ENCODE results near the gene LATS2. TPM values are rescaled to one million over a fixed set of nuclear protein-coding genes. Genes with fewer than 3 reads are reported as not detected.
A peak's percentile ranks its signal among the peaks of the same experiment; 100 is the strongest.
"Not testable (repeated sequence)": the region's sequence is repeated elsewhere in the genome, so short reads cannot be mapped to it uniquely, and the experiment has no call there.

Gene LATS2
- total RNA-seq, 2 donors from 2014 or later, result 1.7 to 8.4 TPM

DNA sequence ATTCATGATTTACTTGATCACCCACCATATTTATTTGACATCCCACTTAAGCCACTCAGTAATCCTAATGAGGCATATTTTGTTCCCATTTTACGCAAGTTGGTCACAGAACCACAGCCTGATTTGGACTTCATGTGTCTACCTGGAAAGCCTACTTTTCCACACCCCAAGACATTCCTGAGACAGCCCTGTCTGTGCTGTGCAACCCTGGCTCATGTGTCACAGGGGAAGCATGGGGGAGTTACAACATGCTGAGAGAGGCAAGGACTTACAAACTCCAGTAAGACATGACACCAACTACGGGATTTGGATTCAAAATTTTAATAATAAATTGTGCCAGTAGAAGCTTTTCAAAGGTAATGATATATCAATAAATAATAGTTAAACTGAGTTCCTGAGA, 88.7 kb downstream of the LATS2 start:
- no peak for DNase-seq (ENCODE audit: low spot score in 2 of 2)
- Mint-ChIP-seq H3K27ac (no peak overlapping the region), H3K9me3 (no peaks in the 10 kb centered on the region), H3K36me3 (no peaks in the 10 kb centered on the region)
- ATAC-seq, result no peak

DNA sequence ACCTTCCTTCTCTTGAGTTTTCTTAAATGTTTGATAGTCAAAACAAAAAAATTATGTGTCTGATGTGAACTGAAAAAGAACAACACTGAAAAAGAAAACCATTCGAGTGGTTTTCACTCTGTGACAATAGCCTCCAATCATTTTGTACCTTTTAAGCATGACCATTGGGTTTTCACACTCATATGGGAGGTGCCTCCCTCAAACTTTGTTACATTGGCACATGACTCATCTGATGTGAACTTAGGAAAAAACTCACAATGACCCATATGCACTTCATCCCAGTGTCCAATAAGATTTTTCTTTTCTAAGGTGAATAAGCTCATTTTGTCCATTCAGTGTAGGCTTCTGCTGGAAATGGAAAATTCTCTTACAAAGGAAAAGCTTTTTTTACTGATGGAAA, 92.2 kb downstream of the LATS2 start:
- Mint-ChIP-seq H3K36me3 (no peaks in the 10 kb centered on the region), H3K9me3 (peaks cover 0 to 3% of the 10 kb centered on the region in 2 donors), H3K27ac (peak overlapping the region; percentile 54 to 69)
- peak; percentile 91 to 92 for ATAC-seq
- no peak for DNase-seq (ENCODE audit: low spot score in 2 of 2)

GRCh38 chr13:20968745-20969144, 92.6 kb downstream of the LATS2 start:
- Mint-ChIP-seq H3K27ac (peak overlapping the region; percentile 54 to 69), H3K9me3 (peaks cover 0 to 3% of the 10 kb centered on the region in 2 donors), H3K36me3 (no peaks in the 10 kb centered on the region)
- DNase-seq (ENCODE audit: low spot score in 2 of 2) (no peak), ATAC-seq (peak; percentile 16 to 35)

DNA sequence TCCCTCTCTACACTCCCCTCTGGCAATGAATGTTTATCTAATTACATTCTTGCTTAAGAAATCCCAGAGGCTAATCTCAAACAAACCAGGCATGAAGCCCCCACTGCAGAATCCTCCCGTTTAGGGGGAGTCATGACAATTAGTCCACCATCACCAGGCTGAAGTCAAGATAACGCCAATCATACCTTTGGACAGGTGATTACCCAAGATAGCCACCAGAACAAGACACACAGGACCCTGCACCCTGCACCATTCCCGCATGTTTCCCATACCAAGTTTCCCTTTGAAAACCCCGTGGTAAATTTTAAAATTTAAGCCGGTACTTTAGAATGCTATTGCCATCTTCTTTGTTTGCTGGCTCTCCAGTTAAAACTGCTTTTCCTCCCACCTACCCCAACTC, 94.0 kb downstream of the LATS2 start:
- no peak for DNase-seq (ENCODE audit: low spot score in 2 of 2)
- Mint-ChIP-seq H3K36me3 (no peaks in the 10 kb centered on the region), H3K9me3 (peaks cover 0 to 3% of the 10 kb centered on the region in 2 donors), H3K27ac (peak overlapping the region in 1 of 2 donors; percentile 3)
- no peak for ATAC-seq

DNA sequence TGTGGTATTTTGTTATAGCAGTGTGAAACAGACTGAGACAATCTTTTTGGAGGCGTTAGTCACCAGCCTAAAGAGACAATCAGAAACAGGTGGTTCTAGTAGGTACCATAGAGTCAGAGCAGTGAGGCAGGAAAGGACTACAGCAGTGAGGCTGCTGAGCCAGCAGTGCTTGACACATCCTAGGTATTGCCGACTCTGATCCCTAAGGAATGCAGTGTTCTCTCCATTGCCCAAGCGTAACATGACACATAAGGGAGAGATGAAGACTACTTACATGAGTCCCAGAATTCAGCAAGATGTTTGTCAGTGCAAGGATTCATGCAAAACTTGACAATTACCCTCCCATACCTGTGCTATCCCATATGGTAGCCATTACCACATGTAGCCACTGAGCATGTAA, 96.5 kb downstream of the LATS2 start:
- Mint-ChIP-seq H3K36me3 (no peaks in the 10 kb centered on the region), H3K27ac (no peak overlapping the region), H3K9me3 (peaks cover 0 to 3% of the 10 kb centered on the region in 2 donors)
- ATAC-seq (no peak), DNase-seq (ENCODE audit: low spot score in 2 of 2) (no peak)

GRCh38 chr13:20961663-20962062, 99.7 kb downstream of the LATS2 start:
- not testable (repeated sequence) for H3K27ac Mint-ChIP-seq; H3K36me3 Mint-ChIP-seq; ATAC-seq; DNase-seq (ENCODE audit: low spot score in 2 of 2); H3K9me3 Mint-ChIP-seq

DNA sequence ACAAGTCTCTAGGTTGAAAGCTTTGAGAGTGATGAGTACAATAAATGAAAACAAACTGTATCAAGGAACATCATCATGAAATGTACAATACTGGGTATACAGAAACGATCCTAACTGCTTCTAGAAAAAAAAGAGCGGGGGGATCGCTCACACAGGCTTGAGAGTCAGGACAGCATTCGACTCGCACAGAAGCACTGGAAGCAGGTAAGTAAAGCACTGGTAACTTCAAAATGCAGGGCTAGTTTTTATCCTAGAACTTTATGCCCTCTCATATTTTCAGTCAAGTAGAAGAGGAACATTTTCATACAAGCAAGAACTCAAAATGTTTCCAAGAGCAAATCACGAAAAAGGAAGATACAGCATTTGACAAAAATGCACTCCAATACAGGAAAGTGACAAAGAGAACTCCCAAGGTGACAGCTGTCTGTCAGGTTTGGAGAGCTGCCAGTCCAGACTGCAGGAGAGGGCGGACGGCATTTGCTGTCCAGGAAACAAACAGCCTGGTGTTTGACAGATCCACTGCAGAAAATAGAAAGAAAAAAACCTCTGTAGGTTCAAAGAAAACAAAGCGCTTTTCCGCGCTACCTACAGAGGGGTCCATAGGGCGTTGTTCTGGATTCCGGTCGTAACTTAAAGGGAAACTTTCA, 100.6 kb downstream of the LATS2 start:
- DNase-seq (ENCODE audit: low spot score in 2 of 2) (no peak), ATAC-seq (no peak)
- H3K27ac Mint-ChIP-seq, result no peak overlapping the region
- H3K9me3 Mint-ChIP-seq, result no peaks in the 10 kb centered on the region
- H3K36me3 Mint-ChIP-seq, result no peaks in the 10 kb centered on the region

- DNase-seq (ENCODE audit: low spot score in 2 of 2); ATAC-seq; H3K9me3 Mint-ChIP-seq; H3K27ac Mint-ChIP-seq; H3K36me3 Mint-ChIP-seq: not testable (repeated sequence)
Observed at GRCh38 chr13:20957049-20957620, 104.3 kb downstream of the LATS2 start.

- Mint-ChIP-seq H3K9me3 (no peaks in the 10 kb centered on the region), H3K36me3 (no peaks in the 10 kb centered on the region), H3K27ac (no peak overlapping the region)
- DNase-seq (ENCODE audit: low spot score in 2 of 2) (no peak), ATAC-seq (no peak)
Observed at GRCh38 chr13:20955496-20955895, 105.9 kb downstream of the LATS2 start.

- Mint-ChIP-seq H3K9me3 (no peaks in the 10 kb centered on the region), H3K27ac (no peak overlapping the region), H3K36me3 (no peaks in the 10 kb centered on the region)
- no peak for DNase-seq (ENCODE audit: low spot score in 2 of 2)
- no peak for ATAC-seq
Observed at GRCh38 chr13:20953245-20953931, 108.0 kb downstream of the LATS2 start.

DNA sequence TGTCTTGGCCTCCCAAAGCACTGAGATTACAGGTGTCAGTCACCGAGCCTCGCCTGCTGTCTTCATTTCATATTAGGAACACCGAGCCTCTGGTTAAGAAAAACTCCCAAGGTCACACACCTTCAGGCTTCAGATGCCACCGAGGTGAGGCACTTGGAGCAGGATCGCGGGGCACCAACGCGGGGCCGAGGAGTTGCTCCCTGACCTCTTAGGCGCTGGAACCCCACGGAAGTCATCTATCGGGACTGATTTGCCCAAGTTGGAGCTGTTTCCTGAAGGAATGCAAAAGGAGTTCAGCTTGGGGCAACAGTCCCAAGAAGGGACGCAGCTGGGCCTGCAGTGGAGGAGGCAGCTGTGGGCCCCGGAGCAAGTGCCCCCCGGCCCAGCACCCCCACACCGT, 108.5 kb downstream of the LATS2 start:
- Mint-ChIP-seq H3K27ac (no peak overlapping the region), H3K36me3 (no peaks in the 10 kb centered on the region), H3K9me3 (no peaks in the 10 kb centered on the region)
- ATAC-seq (no peak), DNase-seq (ENCODE audit: low spot score in 2 of 2) (no peak)

- not testable (repeated sequence) for H3K27ac Mint-ChIP-seq; DNase-seq (ENCODE audit: low spot score in 2 of 2); H3K9me3 Mint-ChIP-seq; ATAC-seq; H3K36me3 Mint-ChIP-seq
Observed at GRCh38 chr13:20948001-20948400, 113.4 kb downstream of the LATS2 start.

GRCh38 chr13:20945952-20946383, 115.4 kb downstream of the LATS2 start:
- Mint-ChIP-seq H3K9me3 (no peaks in the 10 kb centered on the region), H3K36me3 (no peaks in the 10 kb centered on the region), H3K27ac (no peak overlapping the region)
- ATAC-seq (peak in 1 of 2 donors; percentile 45), DNase-seq (ENCODE audit: low spot score in 2 of 2) (no peak)

GRCh38 chr13:20942938-20943559, 118.3 kb downstream of the LATS2 start:
- Mint-ChIP-seq H3K36me3 (no peaks in the 10 kb centered on the region), H3K9me3 (no peaks in the 10 kb centered on the region), H3K27ac (peak overlapping the region in 1 of 2 donors; percentile 62)
- ATAC-seq, result peak in 1 of 2 donors; percentile 31
- no peak for DNase-seq (ENCODE audit: low spot score in 2 of 2)

DNA sequence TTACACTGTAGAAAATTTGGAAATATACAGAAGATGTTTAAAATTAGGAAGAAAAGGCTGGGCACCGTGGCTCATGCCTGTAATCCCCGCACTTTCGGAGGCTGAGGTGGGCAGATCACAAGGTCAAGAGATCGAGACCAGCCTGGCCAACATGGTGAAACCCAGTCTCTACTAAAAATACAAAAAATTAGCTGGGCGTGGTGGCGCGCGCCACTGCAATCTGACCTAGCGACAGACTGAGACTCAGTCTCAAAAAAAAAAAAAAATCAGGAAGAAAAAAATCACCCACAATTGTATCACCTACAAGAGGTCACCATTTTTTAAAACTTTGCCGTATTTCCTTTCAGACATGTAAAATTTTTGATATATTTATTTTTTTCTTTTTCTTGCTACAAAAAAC, 120.9 kb downstream of the LATS2 start:
- not testable (repeated sequence) for ATAC-seq; DNase-seq (ENCODE audit: low spot score in 2 of 2); H3K27ac Mint-ChIP-seq; H3K36me3 Mint-ChIP-seq; H3K9me3 Mint-ChIP-seq

DNA sequence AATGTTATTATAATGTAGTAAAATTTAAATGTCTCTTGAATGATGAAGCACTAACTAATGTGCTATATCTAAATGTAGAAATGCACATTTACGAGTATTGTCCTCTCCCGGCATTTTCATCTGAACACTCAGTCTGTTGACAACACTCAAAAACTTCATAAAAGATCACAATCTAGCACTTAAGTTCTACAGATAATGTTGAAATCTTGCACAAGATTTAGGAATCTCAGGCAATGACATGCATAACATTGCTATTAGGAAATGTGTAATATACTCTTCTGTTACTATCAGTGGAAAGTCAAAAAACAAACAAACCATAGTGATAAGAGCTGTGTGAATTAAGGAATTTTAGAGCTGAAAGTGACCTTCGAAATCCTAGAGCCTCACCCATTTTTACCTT, 121.3 kb downstream of the LATS2 start:
- H3K36me3 Mint-ChIP-seq, result no peaks in the 10 kb centered on the region
- no peak for ATAC-seq
- no peaks in the 10 kb centered on the region for H3K9me3 Mint-ChIP-seq
- DNase-seq (ENCODE audit: low spot score in 2 of 2), result no peak
- H3K27ac Mint-ChIP-seq, result no peak overlapping the region

GRCh38 chr13:20939662-20940061, 121.7 kb downstream of the LATS2 start:
- H3K9me3 Mint-ChIP-seq, result no peaks in the 10 kb centered on the region

More at GRCh38 chr13:20939662-20940061, 121.7 kb downstream of the LATS2 start:
- ATAC-seq (no peak), DNase-seq (ENCODE audit: low spot score in 2 of 2) (no peak)
- Mint-ChIP-seq H3K36me3 (no peaks in the 10 kb centered on the region), H3K27ac (no peak overlapping the region)
